ENCODE data around the gene P2RY12.

The P2RY12 gene

GRCh38 chr3:151290673-151291072, 93.9 kb downstream of the P2RY12 start:
- Histone ChIP-seq H3K27ac (ENCODE audit: low read depth, low read length) (no peak overlapping the region), H3K4me3 (ENCODE audit: low read depth in 1 of 5, low read length in 5 of 5) (no peak overlapping the region), H3K36me3 (ENCODE audit: control insufficient read depth in 5 of 5, insufficient read depth in 5 of 5, low read length in 5 of 5) (no peaks in the 10 kb centered on the region), H3K27me3 (ENCODE audit: control insufficient read depth in 5 of 5, insufficient read depth in 4 of 5, low read length in 5 of 5) (no peaks in the 10 kb centered on the region), H3K9me3 (ENCODE audit: control insufficient read depth in 5 of 5, low read length in 5 of 5) (no peaks in the 10 kb centered on the region), H3K4me1 (ENCODE audit: control insufficient read depth in 5 of 5, insufficient read depth in 5 of 5, low read length in 5 of 5) (no peaks in the 10 kb centered on the region), H3K9ac (ENCODE audit: low read length in 5 of 5) (no peak overlapping the region)

- H3K9ac ChIP-seq (ENCODE audit: low read length in 5 of 5): no peak overlapping the region
- H3K36me3 ChIP-seq (ENCODE audit: control insufficient read depth in 5 of 5, insufficient read depth in 5 of 5, low read length in 5 of 5): no peaks in the 10 kb centered on the region
- H3K4me1 ChIP-seq (ENCODE audit: control insufficient read depth in 5 of 5, insufficient read depth in 5 of 5, low read length in 5 of 5): no peaks in the 10 kb centered on the region
Observed at GRCh38 chr3:151289445-151289844, 95.1 kb downstream of the P2RY12 start.

More at GRCh38 chr3:151289445-151289844, 95.1 kb downstream of the P2RY12 start:
- Histone ChIP-seq H3K27ac (ENCODE audit: low read depth, low read length) (no peak overlapping the region), H3K4me3 (ENCODE audit: low read depth in 1 of 5, low read length in 5 of 5) (no peak overlapping the region), H3K27me3 (ENCODE audit: control insufficient read depth in 5 of 5, insufficient read depth in 4 of 5, low read length in 5 of 5) (no peaks in the 10 kb centered on the region), H3K9me3 (ENCODE audit: control insufficient read depth in 5 of 5, low read length in 5 of 5) (no peaks in the 10 kb centered on the region)
